Activated CD4-positive, alpha-beta T cell treated with anti-CD3 and anti-CD28 coated beads, Interleukin-2, amount 10 ng/mL, durations not matched to agents 7 days and 5 days (primary cell): Measurements from ENCODE around the gene TIMELESS. TPM values are rescaled to one million over a fixed set of nuclear protein-coding genes. Genes with fewer than 3 reads are reported as not detected.
A peak's percentile ranks its signal among the peaks of the same experiment; 100 is the strongest.
"Not testable (repeated sequence)": the region's sequence is repeated elsewhere in the genome, so short reads cannot be mapped to it uniquely, and the experiment has no call there.

Source experiments
- CTCF ChIA-PET: fragments of 350-600 bp; sonication (Branson Sonifier 250); formaldehyde crosslinking; loops from one replicate; lab custom pipeline; 2021; ENCODE audit warnings: antibody characterized with exemption; lab: Charles Lee
- POLR2A ChIA-PET: fragments of 350-600 bp; sonication (Branson Sonifier 250); formaldehyde crosslinking; loops from one replicate; lab custom pipeline; 2021; ENCODE audit warnings: antibody characterized with exemption; lab: Charles Lee
- DNase-seq: peaks from one replicate; pipeline ENCODE4 v3.0.0-alpha.2; 2020
- H3K27ac Mint-ChIP-seq: one replicate; pipeline ENCODE4 v1.8.0; 2021; ENCODE audit warnings: mild to moderate bottlenecking, moderate library complexity, mixed read lengths
- H3K27me3 Mint-ChIP-seq: one replicate; pipeline ENCODE4 v1.8.0; 2021; ENCODE audit warnings: mixed read lengths
- H3K36me3 Mint-ChIP-seq: one replicate; pipeline ENCODE4 v1.8.0; 2021; ENCODE audit warnings: low read depth, mixed read lengths
- H3K4me1 Mint-ChIP-seq: one replicate; pipeline ENCODE4 v1.8.0; 2021; ENCODE audit warnings: mixed read lengths
- H3K4me3 Mint-ChIP-seq: one replicate; pipeline ENCODE4 v1.8.0; 2021; ENCODE audit warnings: mild to moderate bottlenecking, moderate library complexity, mixed read lengths
- H3K9me3 Mint-ChIP-seq: one replicate; pipeline ENCODE4 v1.8.0; 2021; ENCODE audit warnings: mixed read lengths
- total RNA-seq, 2 experiments: library from RNA; stranded (reverse); gene quantifications; one replicate each; pipeline ENCODE4 v1.2.3, GENCODE V29; 2021

Gene TIMELESS
- total RNA-seq, 2 experiments from 2014 or later, result 59.5 to 63.6 TPM

GRCh38 chr12:56457817-56458216 lies 8.6 kb upstream of the TIMELESS start:
- no peak overlapping the region for H3K27ac Mint-ChIP-seq
- CTCF ChIA-PET, result interaction anchor here (1.1 to 2.0 kb wide), 2 partner anchors 9 to 10 kb away, joined by 3 to 6 read pairs; partner anchors contain the start of genes SPRYD4 and TIMELESS
- POLR2A ChIA-PET, result interaction anchor here (0.6 kb wide), 1 partner anchor 112 kb away, joined by 3 read pairs; no protein-coding TSS in a partner anchor
- H3K36me3 Mint-ChIP-seq, result no peaks in the 10 kb centered on the region
- H3K27me3 Mint-ChIP-seq, result no peaks in the 10 kb centered on the region
- H3K9me3 Mint-ChIP-seq, result no peaks in the 10 kb centered on the region
- no peak for DNase-seq
- no peak overlapping the region for H3K4me3 Mint-ChIP-seq
- no peaks in the 10 kb centered on the region for H3K4me1 Mint-ChIP-seq

DNA sequence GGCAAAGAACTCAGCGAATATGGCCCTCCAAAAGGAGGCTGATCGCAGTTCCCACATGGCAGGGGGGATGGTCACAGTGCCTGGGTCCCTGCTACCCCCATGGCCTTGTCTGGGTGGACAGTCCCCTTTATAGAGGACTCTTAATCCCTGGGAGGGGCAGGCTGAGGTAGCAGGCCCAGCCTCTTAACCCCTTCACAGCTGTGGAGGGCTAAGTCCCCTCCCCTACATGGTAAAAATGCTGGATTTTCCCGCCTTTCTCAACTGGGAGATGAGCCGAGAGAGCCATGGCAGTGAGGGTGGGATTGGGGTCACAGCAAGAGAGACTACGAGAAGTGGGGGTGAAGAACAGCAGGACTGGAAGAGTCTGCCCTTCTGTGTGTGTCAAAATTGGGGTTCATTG lies 5.3 kb upstream of the TIMELESS start, which contains the start of gene MIP:
TSS of gene MIP (minus strand) at position 101 of the 400 bp plus-strand sequence. CDS start at position 57, 44 bp downstream.
- Mint-ChIP-seq H3K9me3 (no peaks in the 10 kb centered on the region), H3K4me1 (peaks cover 8% of the 10 kb centered on the region), H3K27ac (no peak within 1 kb of the TSS), H3K27me3 (no peaks in the 10 kb centered on the region), H3K36me3 (no peaks in the 10 kb centered on the region), H3K4me3 (no peak within 1 kb of the TSS)
- CTCF ChIA-PET, result interaction anchor here (1.4 to 2.4 kb wide), 2 partner anchors 10 to 265 kb away, joined by 5 to 7 read pairs; partner anchors contain the start of gene SMARCC2
- no peak for DNase-seq
- POLR2A ChIA-PET, result no interaction called here

- CTCF ChIA-PET, result interaction anchor here (1.0 to 4.5 kb wide), 2 partner anchors 12 to 18 kb away, joined by 4 to 38 read pairs; no protein-coding TSS in a partner anchor
- no peaks in the 10 kb centered on the region for H3K27me3 Mint-ChIP-seq
- peaks cover 26% of the 10 kb centered on the region for H3K4me1 Mint-ChIP-seq
- POLR2A ChIA-PET, result no interaction called here
- H3K9me3 Mint-ChIP-seq, result no peaks in the 10 kb centered on the region
- peaks cover 11% of the 10 kb centered on the region for H3K36me3 Mint-ChIP-seq
- H3K27ac Mint-ChIP-seq, result no peak overlapping the region
- DNase-seq, result no peak
- H3K4me3 Mint-ChIP-seq, result no peak overlapping the region
Observed at GRCh38 chr12:56451147-56451546, 1.9 kb upstream of the TIMELESS start.

DNA sequence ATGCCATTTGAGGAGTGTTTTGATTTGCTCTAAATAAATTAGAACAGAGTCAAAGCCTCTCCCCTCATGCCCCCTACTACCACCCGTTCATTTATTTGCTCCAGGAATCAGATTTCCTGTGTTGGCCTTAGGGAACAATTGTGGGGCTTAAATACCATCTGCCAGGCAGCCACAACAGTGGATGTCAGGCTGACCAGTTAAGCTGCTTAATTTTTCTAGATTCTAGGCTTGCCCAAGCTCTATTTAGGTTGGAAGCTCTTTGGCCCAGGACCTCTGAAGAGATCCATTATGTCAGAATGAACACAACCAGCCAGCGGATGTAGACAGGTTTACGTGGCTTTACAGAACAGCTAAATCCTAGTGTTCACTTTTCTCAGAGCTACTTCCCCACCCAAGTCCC lies 1.0 kb upstream of the TIMELESS start:
- Mint-ChIP-seq H3K27ac (peak overlapping the region; percentile 89), H3K9me3 (no peaks in the 10 kb centered on the region), H3K27me3 (no peaks in the 10 kb centered on the region), H3K4me3 (peak overlapping the region; percentile 86), H3K36me3 (peaks cover 13% of the 10 kb centered on the region), H3K4me1 (peaks cover 30% of the 10 kb centered on the region)
- no peak for DNase-seq
- POLR2A ChIA-PET, result no interaction called here
- CTCF ChIA-PET, result interaction anchor here (0.7 to 4.5 kb wide), 6 partner anchors 12 to 299 kb away, joined by 3 to 38 read pairs (median 4); partner anchors contain the start of gene SMARCC2

DNA sequence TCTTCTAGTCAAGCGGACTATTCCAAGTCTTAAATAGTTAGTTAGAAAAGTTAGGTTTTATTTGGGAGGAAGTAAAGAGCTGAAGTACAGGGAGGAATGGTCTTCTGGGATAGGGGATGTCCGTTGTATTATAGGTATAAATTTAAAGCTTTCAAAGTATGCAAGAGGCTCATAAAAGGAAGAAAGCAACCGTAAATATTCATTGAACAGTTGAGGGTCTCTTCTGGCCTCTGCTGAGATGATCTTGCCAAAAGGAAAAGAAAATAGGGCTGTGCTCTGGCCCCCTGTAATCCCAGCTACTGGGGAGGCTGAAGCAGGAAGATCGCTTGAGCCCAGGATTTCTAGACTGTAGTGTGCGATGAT lies 377 bp upstream of the TIMELESS start:
- POLR2A ChIA-PET, result interaction anchor here (0.6 to 0.7 kb wide), 2 partner anchors 476 to 520 kb away, joined by 3 read pairs; partner anchors contain the start of gene RAB5B
- H3K4me1 Mint-ChIP-seq, result peaks cover 33% of the 10 kb centered on the region

DNA sequence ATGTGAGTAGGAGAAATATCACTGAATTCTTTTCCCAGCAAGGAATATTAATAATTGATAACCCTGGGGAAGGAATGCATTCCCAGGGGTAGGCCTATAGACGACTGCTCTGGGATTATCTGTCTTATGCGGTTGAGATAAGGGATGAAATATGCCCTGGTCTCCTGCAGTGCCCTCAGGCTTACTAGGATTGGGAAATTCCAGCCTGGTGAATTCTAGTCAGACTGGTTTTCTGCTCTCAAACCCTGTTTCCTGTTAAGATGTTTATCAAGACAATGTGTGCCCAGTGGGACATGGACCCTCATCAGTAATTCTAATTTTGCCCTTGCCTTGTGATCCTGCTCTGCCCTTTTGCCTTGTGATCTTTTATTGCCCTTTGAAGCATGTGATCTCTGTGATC lies 6.0 kb downstream of the TIMELESS start:
- H3K9me3 Mint-ChIP-seq, DNase-seq, H3K27me3 Mint-ChIP-seq, H3K27ac Mint-ChIP-seq, CTCF ChIA-PET, H3K4me3 Mint-ChIP-seq, POLR2A ChIA-PET: not testable (repeated sequence)
- Mint-ChIP-seq H3K4me1 (peaks cover 35% of the 10 kb centered on the region), H3K36me3 (peaks cover 36% of the 10 kb centered on the region)

More for the DNA sequence above, 377 bp upstream of the TIMELESS start:
- Mint-ChIP-seq H3K27ac (peak overlapping the region; percentile 89), H3K27me3 (no peaks in the 10 kb centered on the region), H3K4me3 (peak overlapping the region; percentile 86), H3K36me3 (peaks cover 17% of the 10 kb centered on the region), H3K9me3 (no peaks in the 10 kb centered on the region)
- no peak for DNase-seq
- CTCF ChIA-PET, result interaction anchor here (1.0 to 4.5 kb wide), 4 partner anchors 13 to 298 kb away, joined by 3 to 38 read pairs (median 6); partner anchors contain the start of gene SMARCC2

DNA sequence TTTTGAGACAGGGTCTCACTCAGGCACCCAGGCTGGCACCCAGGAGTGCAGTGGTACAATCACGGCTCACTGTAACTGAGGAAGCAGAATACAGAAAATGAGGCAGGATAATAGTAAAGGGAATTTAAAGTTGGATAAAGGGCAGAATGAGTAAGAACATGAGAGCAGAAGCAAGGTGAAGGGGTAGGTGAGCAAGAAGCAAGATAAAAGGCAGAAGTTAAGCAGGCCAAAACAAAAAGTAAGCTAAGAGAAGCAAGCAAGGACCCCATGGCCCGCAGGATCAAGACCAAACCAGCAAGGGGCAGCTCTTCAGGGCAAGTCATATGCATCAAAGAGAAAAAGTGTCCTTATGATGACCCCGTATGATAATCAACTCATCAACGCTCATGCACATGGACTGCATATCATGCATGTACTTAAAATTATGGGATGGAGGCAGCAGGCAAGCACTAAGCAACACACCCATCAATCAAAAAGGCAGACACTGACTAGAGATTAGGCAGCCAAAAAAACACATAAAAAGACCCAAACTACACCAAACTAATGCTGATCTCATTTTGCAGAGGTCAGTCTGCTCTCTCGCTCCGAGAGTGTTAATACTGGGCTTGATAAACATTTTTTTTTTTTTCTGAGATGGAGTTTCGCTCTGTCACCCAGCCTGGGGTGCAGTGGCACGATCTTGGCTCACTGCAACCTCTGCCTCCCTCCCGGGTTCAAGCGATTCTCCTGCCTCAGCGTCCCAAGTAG lies 11.6 kb downstream of the TIMELESS start:
- Mint-ChIP-seq H3K36me3 (peaks cover 17% of the 10 kb centered on the region), H3K9me3 (no peaks in the 10 kb centered on the region), H3K4me1 (peaks cover 6% of the 10 kb centered on the region), H3K4me3 (no peak overlapping the region), H3K27me3 (no peaks in the 10 kb centered on the region), H3K27ac (no peak overlapping the region)
- CTCF ChIA-PET, result interaction anchor here (1.4 kb wide), 1 partner anchor 79 kb away, joined by 3 read pairs; no protein-coding TSS in a partner anchor
- no peak for DNase-seq
- POLR2A ChIA-PET, result interaction anchor here (0.7 kb wide), 1 partner anchor 93 kb away, joined by 4 read pairs; no protein-coding TSS in a partner anchor

DNA sequence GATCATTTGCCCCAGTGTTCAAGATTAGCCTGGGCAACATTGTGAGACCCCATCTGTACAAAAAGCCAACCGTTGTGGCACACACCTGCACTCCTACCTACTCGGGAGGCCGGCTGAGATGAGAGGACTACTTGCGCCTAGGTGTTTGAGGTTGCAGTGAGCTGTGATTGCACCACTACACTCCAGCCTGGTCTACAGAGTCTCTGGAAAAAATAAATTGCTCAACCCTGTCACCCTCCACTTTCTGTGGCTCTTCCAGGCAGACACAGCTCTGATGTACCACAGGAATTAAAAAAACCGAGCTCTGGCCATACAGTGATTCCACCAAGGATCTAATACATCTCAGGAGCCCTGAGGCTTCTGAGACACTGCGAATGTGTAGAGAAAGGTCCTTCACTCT lies 14.4 kb downstream of the TIMELESS start:
- no peak overlapping the region for H3K27ac Mint-ChIP-seq
- CTCF ChIA-PET, result interaction anchor here (1.0 to 1.4 kb wide), 2 partner anchors 12 to 246 kb away, joined by 3 to 5 read pairs; partner anchors contain the start of gene SMARCC2

DNA sequence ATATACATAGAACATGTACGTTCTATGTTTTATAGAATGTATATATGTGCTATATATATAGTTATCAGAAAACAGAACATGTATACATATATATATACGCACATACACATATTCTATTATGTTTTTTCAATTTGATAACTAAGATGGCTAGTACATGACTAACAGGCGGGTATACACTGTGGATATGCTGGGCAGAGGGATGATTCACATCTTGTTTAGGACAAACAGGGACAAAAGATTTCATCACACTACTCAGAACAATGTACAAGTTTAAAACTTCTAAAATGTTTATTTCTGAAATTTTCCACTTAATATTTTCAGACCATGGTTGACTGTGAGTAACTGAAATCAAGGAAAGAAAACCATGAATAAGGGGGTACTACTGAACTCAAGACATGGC lies 17.4 kb downstream of the TIMELESS start:
- CTCF ChIA-PET, result interaction anchor here (1.3 kb wide), 1 partner anchor 50 kb away, joined by 3 read pairs; no protein-coding TSS in a partner anchor
- DNase-seq, result no peak
- no peaks in the 10 kb centered on the region for H3K9me3 Mint-ChIP-seq
- H3K27ac Mint-ChIP-seq, result no peak overlapping the region
- no peak overlapping the region for H3K4me3 Mint-ChIP-seq
- no peaks in the 10 kb centered on the region for H3K27me3 Mint-ChIP-seq
- POLR2A ChIA-PET, result no interaction called here
- no peaks in the 10 kb centered on the region for H3K4me1 Mint-ChIP-seq
- peaks cover 44% of the 10 kb centered on the region for H3K36me3 Mint-ChIP-seq

More for the DNA sequence above, 14.4 kb downstream of the TIMELESS start:
- Mint-ChIP-seq H3K4me3 (no peak overlapping the region), H3K27me3 (no peaks in the 10 kb centered on the region), H3K4me1 (peaks cover 2% of the 10 kb centered on the region), H3K9me3 (no peaks in the 10 kb centered on the region), H3K36me3 (peaks cover 23% of the 10 kb centered on the region)
- POLR2A ChIA-PET, result no interaction called here
- DNase-seq, result no peak

GRCh38 chr12:56431288-56431687 lies 17.9 kb downstream of the TIMELESS start:
- no peaks in the 10 kb centered on the region for H3K27me3 Mint-ChIP-seq
- H3K9me3 Mint-ChIP-seq, result no peaks in the 10 kb centered on the region
- H3K36me3 Mint-ChIP-seq, result peaks cover 46% of the 10 kb centered on the region
- no peaks in the 10 kb centered on the region for H3K4me1 Mint-ChIP-seq
- peak overlapping the region; percentile 52 for H3K27ac Mint-ChIP-seq
- no peak overlapping the region for H3K4me3 Mint-ChIP-seq
- CTCF ChIA-PET, result no interaction called here
- no peak for DNase-seq
- POLR2A ChIA-PET, result no interaction called here

- DNase-seq, result no peak
- CTCF ChIA-PET, result interaction anchor here (0.6 to 1.2 kb wide), 5 partner anchors 12 to 309 kb away, joined by 3 to 6 read pairs (median 5); partner anchors contain the start of gene ANKRD52
- POLR2A ChIA-PET, result interaction anchor here (0.6 kb wide), 1 partner anchor 28 kb away, joined by 8 read pairs; no protein-coding TSS in a partner anchor
- Mint-ChIP-seq H3K4me1 (peaks cover 7% of the 10 kb centered on the region), H3K27ac (no peak overlapping the region), H3K9me3 (no peaks in the 10 kb centered on the region), H3K4me3 (no peak overlapping the region), H3K27me3 (no peaks in the 10 kb centered on the region), H3K36me3 (peaks cover 42% of the 10 kb centered on the region)
Observed at GRCh38 chr12:56425940-56426438, 23.2 kb downstream of the TIMELESS start.

GRCh38 chr12:56425193-56425592 lies 24.0 kb downstream of the TIMELESS start:
- DNase-seq, result no peak
- peaks cover 46% of the 10 kb centered on the region for H3K36me3 Mint-ChIP-seq
- peak overlapping the region; percentile 56 for H3K27ac Mint-ChIP-seq

More at GRCh38 chr12:56425193-56425592, 24.0 kb downstream of the TIMELESS start:
- H3K27me3 Mint-ChIP-seq, result no peaks in the 10 kb centered on the region
- H3K4me3 Mint-ChIP-seq, result no peak overlapping the region
- peaks cover 7% of the 10 kb centered on the region for H3K4me1 Mint-ChIP-seq
- ChIA-PET POLR2A (no interaction called here), CTCF (interaction anchor here (0.6 to 1.4 kb wide), 7 partner anchors 11 to 364 kb away, joined by 3 to 5 read pairs (median 3); partner anchors contain the start of gene ANKRD52)
- no peaks in the 10 kb centered on the region for H3K9me3 Mint-ChIP-seq
